K562 (cell line): ENCODE data around the gene C2. TPM values are rescaled to one million over a fixed set of nuclear protein-coding genes. Genes with fewer than 3 reads are reported as not detected.

ENCODE experiments used
- CC2D1A ChIP-seq: fragments of 450-650 bp; IDR thresholded peaks from 2 replicates; pipeline ENCODE4 v1.6.1; 2017; ENCODE audit warnings: mild to moderate bottlenecking
- CTBP1 ChIP-seq: fragments of 450-650 bp; IDR thresholded peaks from 2 replicates; pipeline ENCODE4 v1.6.1; 2016; ENCODE audit warnings: borderline replicate concordance
- CXXC5 ChIP-seq: fragments of 250-450 bp; sonication (Bioruptor Pico); IDR thresholded peaks from 2 replicates; pipeline ENCODE4 v1.8.0; 2022; ENCODE audit warnings: inconsistent platforms, mild to moderate bottlenecking, moderate library complexity
- E2F5 ChIP-seq: sonication (generic); formaldehyde crosslinking; IDR thresholded peaks from 2 replicates; pipeline ENCODE4 v1.8.0; 2022; ENCODE audit warnings: mild to moderate bottlenecking, missing genetic modification reagents
- E4F1 ChIP-seq: fragments of 250-450 bp; sonication (Bioruptor Pico); IDR thresholded peaks from 2 replicates; pipeline ENCODE4 v1.5.0; 2021; ENCODE audit warnings: mild to moderate bottlenecking, borderline replicate concordance
- ETV6 ChIP-seq, 3 experiments: fragments of 150-350 bp in 1 of 3; sonication (generic) in 1 of 3; formaldehyde crosslinking in 1 of 3; IDR thresholded peaks; 2 replicates each; pipeline versions ENCODE4 v1.6.1 to v1.8.0; 2014 to 2022; ENCODE audit warnings: borderline replicate concordance in 2 of 3, low read depth in 2 of 3, antibody characterized with exemption in 1 of 3, low read length in 1 of 3, mild to moderate bottlenecking in 1 of 3, missing genetic modification reagents in 1 of 3
- PML ChIP-seq: IDR thresholded peaks from 2 replicates; pipeline ENCODE4 v1.6.1; 2012; ENCODE audit warnings: low read length, inconsistent platforms
- RBFOX2 ChIP-seq: fragments of 200-400 bp; formaldehyde crosslinking; IDR thresholded peaks from 2 replicates; pipeline ENCODE4 v1.6.1; 2017; ENCODE audit warnings: low read depth, mild to moderate bottlenecking, low read length, moderate library complexity
- SRSF9 ChIP-seq: fragments of 200-400 bp; formaldehyde crosslinking; IDR thresholded peaks from 2 replicates; pipeline ENCODE4 v1.6.1; 2017; ENCODE audit warnings: low read depth, low read length, borderline replicate concordance
- THAP12 ChIP-seq: fragments of 250-450 bp; sonication (Bioruptor Pico); IDR thresholded peaks from 2 replicates; pipeline ENCODE4 v1.9.0; 2021; ENCODE audit warnings: mild to moderate bottlenecking, inconsistent platforms
- ZMIZ1 ChIP-seq, 2 experiments: fragments of 150-350 bp in 1 of 2; IDR thresholded peaks; 2 replicates each; pipeline ENCODE4 v1.6.1; 2012 to 2016; ENCODE audit warnings: low read depth in 2 of 2, low read length in 2 of 2, mild to moderate bottlenecking in 1 of 2, moderate library complexity in 1 of 2
- ZNF175 ChIP-seq: fragments of 200-800 bp; sonication (Bioruptor generic); IDR thresholded peaks from 2 replicates; pipeline ENCODE4 v1.6.1; 2016; ENCODE audit warnings: low read depth, mild to moderate bottlenecking, missing genetic modification characterization, missing compliant biosample characterization
- ZNF695 ChIP-seq: fragments of 450-650 bp; formaldehyde crosslinking; IDR thresholded peaks from 2 replicates; pipeline ENCODE4 v1.4.0; 2020; ENCODE audit warnings: mild to moderate bottlenecking, moderate library complexity
- polyA plus RNA-seq, 8 experiments: library from polyadenylated mRNA; depleted of rRNA in 4 of 8; stranded (reverse) in 5 of 8; unstranded in 3 of 8; fragments of >200 nt; fragmentation: Nextera tagmentation in 2 of 8; fragmentation: Illumina TruSeq in 1 of 8; extraction: Ambion mirVana in 2 of 8; extraction: Trizol in 1 of 8; gene quantifications; 2 replicates each; pipeline versions ENCODE4 v1.2.1 to v1.2.3, GENCODE V29; 2011 to 2014; ENCODE audit warnings: inconsistent platforms in 1 of 8, missing spikeins in 1 of 8
- total RNA-seq, 7 experiments: library from RNA; depleted of rRNA in 6 of 7; stranded (reverse); fragments of >200 nt in 6 of 7; fragmentation: Illumina TruSeq in 2 of 7; extraction: Trizol in 2 of 7; gene quantifications; 2 replicates each; pipeline versions ENCODE4 v1.2.1 to v1.2.3, GENCODE V29; 2011 to 2021; ENCODE audit warnings: low replicate concordance in 1 of 7

The C2 gene
- total and polyA plus RNA-seq, 9 of the 15 experiments (the other 6 are each of a cell fraction or from before 2014, with no cell fraction given) = 0.05 to 1.1 (median 0.39) TPM; not detected in 1

GRCh38 chr6:31901953-31902643, 25.4 kb upstream of the C2 start, which contains the start of gene ZBTB12 (continued):
- TF ChIP-seq THAP12 (CRISPR knock-in tag) = peak; percentile 79; the same call in 1 of the 2 replicates
- TF ChIP-seq ZNF175 (CRISPR knock-in tag) = 0 out of 2 replicates have a peak, but pooled peaks have one; percentile 54
- TF ChIP-seq CXXC5 = peak; percentile 94
- no peak for TF ChIP-seq SRSF9
- peak in 1 of 2 experiments; percentile 72; a peak in 1 of 4 replicates for TF ChIP-seq ETV6 (IDR thresholded peaks at IDR 0.05; ENCODE audit: borderline replicate concordance in 1 of 2, low read depth in 2 of 2, low read length in 1 of 2)
- no peak for TF ChIP-seq ETV6 (CRISPR knock-in tag; IDR thresholded peaks at IDR 0.05; ENCODE audit: borderline replicate concordance)
- TF ChIP-seq E2F5 = no peak
- TF ChIP-seq ZMIZ1 (IDR thresholded peaks at IDR 0.05; ENCODE audit: low read depth in 2 of 2, low read length in 2 of 2) = 0 out of 4 replicates have a peak, but pooled peaks of 1 of the 2 experiments have one; percentile 11
- TF ChIP-seq CTBP1 = peak; percentile 98
- TF ChIP-seq PML = 0 out of 2 replicates have a peak, but pooled peaks have one; percentile 32
- peak; percentile 78 for TF ChIP-seq RBFOX2
- no peak for TF ChIP-seq CC2D1A
- no peak for TF ChIP-seq ZNF695 (CRISPR knock-in tag)
- TF ChIP-seq E4F1 (CRISPR knock-in tag) = no peak
